HEK293T (cell line): ENCODE data around the gene MRPS23.

ENCODE experiments used
- FOXA1 ChIP-seq: fragments of 450-650 bp; IDR thresholded peaks from 2 replicates; pipeline ENCODE4 v1.6.1; 2016; ENCODE audit warnings: mild to moderate bottlenecking
- FOXM1 ChIP-seq: fragments of 450-650 bp; IDR thresholded peaks from 2 replicates; pipeline ENCODE4 v1.6.1; 2017; ENCODE audit warnings: mild to moderate bottlenecking, borderline replicate concordance

- TF ChIP-seq FOXM1 (no peak), FOXA1 (no peak)
Observed at GRCh38 chr17:57875290-57876022, 25.6 kb upstream of the MRPS23 start.
